Prostate gland (tissue), 2 donors: ENCODE results near the gene F11.

ENCODE experiments used
- POLR2A ChIP-seq: fragments of 450-650 bp; IDR thresholded peaks from one replicate; pipeline ENCODE4 v1.6.1; 2016; ENCODE audit warnings: antibody characterized with exemption, mild to moderate bottlenecking
- POLR2AphosphoS5 ChIP-seq: sonication (generic); formaldehyde crosslinking; IDR thresholded peaks from one replicate; pipeline ENCODE4 v1.6.1; 2017; ENCODE audit warnings: antibody characterized with exemption
- TF ChIP-seq, protein P1 (sequence below), 4 experiments: fragments of 200-600 bp in 2 of 4; fragments of 450-650 bp in 2 of 4; sonication (generic) in 2 of 4; IDR thresholded peaks; 1 replicate in 3 of 4; 2 replicates in 1 of 4; pipeline ENCODE4 v1.5.1; 2016 to 2019; ENCODE audit warnings: antibody characterized with exemption in 4 of 4, mild to moderate bottlenecking in 2 of 4, moderate library complexity in 2 of 4

GRCh38 chr4:186216465-186217024, 49.4 kb upstream of the F11 start:
- TF ChIP-seq POLR2A: no peak
- TF ChIP-seq, protein P1, sequence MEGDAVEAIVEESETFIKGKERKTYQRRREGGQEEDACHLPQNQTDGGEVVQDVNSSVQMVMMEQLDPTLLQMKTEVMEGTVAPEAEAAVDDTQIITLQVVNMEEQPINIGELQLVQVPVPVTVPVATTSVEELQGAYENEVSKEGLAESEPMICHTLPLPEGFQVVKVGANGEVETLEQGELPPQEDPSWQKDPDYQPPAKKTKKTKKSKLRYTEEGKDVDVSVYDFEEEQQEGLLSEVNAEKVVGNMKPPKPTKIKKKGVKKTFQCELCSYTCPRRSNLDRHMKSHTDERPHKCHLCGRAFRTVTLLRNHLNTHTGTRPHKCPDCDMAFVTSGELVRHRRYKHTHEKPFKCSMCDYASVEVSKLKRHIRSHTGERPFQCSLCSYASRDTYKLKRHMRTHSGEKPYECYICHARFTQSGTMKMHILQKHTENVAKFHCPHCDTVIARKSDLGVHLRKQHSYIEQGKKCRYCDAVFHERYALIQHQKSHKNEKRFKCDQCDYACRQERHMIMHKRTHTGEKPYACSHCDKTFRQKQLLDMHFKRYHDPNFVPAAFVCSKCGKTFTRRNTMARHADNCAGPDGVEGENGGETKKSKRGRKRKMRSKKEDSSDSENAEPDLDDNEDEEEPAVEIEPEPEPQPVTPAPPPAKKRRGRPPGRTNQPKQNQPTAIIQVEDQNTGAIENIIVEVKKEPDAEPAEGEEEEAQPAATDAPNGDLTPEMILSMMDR (IDR thresholded peaks at IDR 0.05): no peak
- no peak for TF ChIP-seq POLR2AphosphoS5
